ENCODE results near the gene NCKIPSD.

The NCKIPSD gene

DNA sequence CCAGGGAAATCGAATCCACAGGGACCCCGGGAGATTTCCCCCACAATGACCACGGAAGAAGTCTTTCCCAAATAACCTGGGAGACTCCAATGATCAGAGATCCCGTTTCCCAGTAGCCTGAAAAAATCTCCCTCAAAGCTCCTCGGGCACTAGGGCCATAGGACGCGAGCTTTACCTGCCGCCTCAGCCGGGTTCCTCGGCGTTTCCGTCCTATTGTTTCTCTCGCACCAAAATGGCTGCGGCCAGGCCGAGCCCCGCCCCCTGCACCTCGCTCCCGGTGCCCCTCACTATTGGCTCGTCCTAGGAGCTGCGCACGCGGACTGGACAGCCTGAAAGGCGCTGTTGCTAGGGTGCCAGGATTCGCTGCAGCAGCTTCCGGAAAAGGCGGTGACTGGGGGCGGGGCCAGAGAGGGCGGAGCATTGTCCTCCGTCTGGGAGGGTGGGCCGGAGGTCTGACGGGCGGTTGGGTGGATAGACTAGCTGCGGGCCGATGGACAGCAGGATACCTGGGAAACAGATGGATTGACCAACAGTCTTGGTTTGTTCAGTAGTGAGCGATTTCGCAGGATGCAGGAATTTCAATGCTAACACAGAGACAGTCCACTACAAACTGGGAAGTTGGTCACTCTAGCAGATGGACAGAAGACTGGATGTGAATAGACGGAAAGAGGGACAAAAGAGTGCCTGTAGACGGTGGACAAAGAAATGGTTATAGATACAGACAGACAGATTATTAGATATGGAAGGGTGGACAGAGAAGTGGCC lies 31.4 kb upstream of the NCKIPSD start, which contains the start of gene IP6K2:
IP6K2 (minus strand) TSS at position 240 of the 765 bp plus-strand sequence. CDS start 21,930 bp downstream, outside the sequence.
- CTCF ChIA-PET: interaction anchor here (1.2 to 4.4 kb wide), 4 partner anchors 10 to 316 kb away, joined by 3 to 30 read pairs (median 10); no protein-coding TSS in a partner anchor

DNA sequence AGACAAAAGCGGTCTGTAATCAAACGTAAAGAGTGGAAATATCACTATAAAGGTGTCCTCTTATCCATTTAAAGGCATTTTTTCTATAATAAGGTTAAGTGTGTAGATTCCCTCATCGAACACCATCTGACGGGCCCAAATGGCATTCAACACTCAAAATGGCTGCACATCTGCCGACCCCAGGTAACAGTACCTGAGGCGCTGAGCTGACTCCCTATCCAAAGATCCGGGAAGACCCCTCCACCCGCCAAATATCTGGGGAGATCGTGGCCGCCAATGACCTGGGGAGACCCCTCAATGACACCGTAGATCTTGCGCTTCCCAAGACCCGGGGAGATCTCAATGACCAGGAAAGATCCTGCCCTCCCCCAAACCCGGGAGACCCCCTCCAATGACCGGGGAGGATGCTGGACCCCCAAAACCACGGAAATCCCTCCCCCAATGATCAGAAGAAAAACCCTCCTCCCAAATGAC lies 30.8 kb upstream of the NCKIPSD start:
- TF ChIP-seq, protein P1, sequence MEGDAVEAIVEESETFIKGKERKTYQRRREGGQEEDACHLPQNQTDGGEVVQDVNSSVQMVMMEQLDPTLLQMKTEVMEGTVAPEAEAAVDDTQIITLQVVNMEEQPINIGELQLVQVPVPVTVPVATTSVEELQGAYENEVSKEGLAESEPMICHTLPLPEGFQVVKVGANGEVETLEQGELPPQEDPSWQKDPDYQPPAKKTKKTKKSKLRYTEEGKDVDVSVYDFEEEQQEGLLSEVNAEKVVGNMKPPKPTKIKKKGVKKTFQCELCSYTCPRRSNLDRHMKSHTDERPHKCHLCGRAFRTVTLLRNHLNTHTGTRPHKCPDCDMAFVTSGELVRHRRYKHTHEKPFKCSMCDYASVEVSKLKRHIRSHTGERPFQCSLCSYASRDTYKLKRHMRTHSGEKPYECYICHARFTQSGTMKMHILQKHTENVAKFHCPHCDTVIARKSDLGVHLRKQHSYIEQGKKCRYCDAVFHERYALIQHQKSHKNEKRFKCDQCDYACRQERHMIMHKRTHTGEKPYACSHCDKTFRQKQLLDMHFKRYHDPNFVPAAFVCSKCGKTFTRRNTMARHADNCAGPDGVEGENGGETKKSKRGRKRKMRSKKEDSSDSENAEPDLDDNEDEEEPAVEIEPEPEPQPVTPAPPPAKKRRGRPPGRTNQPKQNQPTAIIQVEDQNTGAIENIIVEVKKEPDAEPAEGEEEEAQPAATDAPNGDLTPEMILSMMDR (IDR thresholded peaks at IDR 0.05; ENCODE audit: control extremely low read depth, extremely low read depth, low read depth, missing control alignments): no peak
- POLR2A ChIA-PET: interaction anchor here (0.6 to 1.9 kb wide), 4 partner anchors 8 to 187 kb away, joined by 3 to 6 read pairs (median 3); no protein-coding TSS in a partner anchor
- CTCF ChIA-PET: interaction anchor here (1.0 to 4.4 kb wide), 4 partner anchors 10 to 316 kb away, joined by 3 to 30 read pairs (median 4); no protein-coding TSS in a partner anchor

More for the DNA sequence above, 31.4 kb upstream of the NCKIPSD start, which contains the start of gene IP6K2:
- DNase-seq (ENCODE audit: extremely low spot score): peak; percentile 99
- POLR2A ChIA-PET: interaction anchor here (0.6 to 1.9 kb wide), 4 partner anchors 8 to 186 kb away, joined by 3 to 6 read pairs (median 3); no protein-coding TSS in a partner anchor
- TF ChIP-seq, protein P1 (IDR thresholded peaks at IDR 0.05; ENCODE audit: control extremely low read depth, extremely low read depth, low read depth, missing control alignments): no peak

DNA sequence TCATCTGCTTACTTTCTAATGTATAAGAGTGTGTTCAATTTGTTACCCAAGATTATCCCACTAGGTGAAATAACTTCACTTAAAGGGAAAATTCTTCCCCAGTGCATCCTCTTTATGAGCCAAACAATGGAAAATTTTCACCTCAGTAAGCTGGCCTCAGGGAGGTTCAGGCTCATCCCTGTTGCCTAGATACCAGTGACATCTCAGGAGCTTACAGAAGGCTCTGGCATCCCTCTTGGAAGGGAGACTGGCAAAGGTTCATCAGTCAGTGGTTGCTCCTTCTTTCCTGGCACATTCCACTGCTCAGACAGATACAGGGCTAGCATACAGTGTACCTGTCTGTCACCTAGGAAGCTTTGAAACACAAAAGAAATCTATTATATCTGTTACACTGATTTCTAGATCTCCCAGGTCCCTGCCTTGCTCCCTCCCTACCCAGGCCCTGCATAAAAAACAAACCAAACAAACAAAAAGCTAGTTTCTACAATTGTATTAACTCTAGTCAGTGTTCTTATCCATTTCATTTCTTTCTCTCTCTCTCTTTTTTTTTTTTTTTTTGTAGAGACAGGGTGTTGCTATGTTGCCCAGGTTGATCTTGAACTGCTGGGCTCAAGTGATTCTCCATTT lies 29.6 kb upstream of the NCKIPSD start:
- POLR2A ChIA-PET: interaction anchor here (0.6 kb wide), 1 partner anchor 338 kb away, joined by 7 read pairs; no protein-coding TSS in a partner anchor
- TF ChIP-seq, protein P1 (IDR thresholded peaks at IDR 0.05; ENCODE audit: control extremely low read depth, extremely low read depth, low read depth, missing control alignments): no peak
- no peak for DNase-seq (ENCODE audit: extremely low spot score)
- CTCF ChIA-PET: interaction anchor here (1.0 to 1.3 kb wide), 2 partner anchors 29 to 279 kb away, joined by 4 read pairs; no protein-coding TSS in a partner anchor

More for the DNA sequence above, 30.8 kb upstream of the NCKIPSD start:
- DNase-seq (ENCODE audit: extremely low spot score): no peak

DNA sequence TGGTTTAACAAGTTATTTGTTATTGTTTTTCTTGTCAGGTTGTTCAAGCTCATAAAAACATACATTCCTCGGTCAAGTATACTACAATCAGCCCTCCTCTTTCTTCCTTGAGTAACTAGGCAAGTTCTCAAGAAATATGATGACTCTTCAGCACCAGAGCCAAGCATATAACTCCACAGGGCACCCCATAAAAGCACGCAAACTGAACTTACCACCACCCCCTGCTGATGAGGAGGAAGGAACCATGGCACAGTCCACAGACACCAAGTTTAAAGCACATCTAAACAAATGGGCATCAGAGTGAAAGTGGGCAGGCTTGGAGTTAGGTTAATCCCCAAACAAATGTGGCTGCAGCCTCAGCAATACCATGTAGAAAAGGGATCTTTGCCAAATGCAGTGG lies 26.0 kb upstream of the NCKIPSD start:
- TF ChIP-seq, protein P1 (IDR thresholded peaks at IDR 0.05; ENCODE audit: control extremely low read depth, extremely low read depth, low read depth, missing control alignments): no peak
- DNase-seq (ENCODE audit: extremely low spot score): no peak
- CTCF ChIA-PET: interaction anchor here (1.8 to 6.2 kb wide), 2 partner anchors 16 to 25 kb away, joined by 3 to 29 read pairs; partner anchors contain the start of gene NCKIPSD
- POLR2A ChIA-PET: interaction anchor here (1.0 kb wide), 1 partner anchor 704 kb away, joined by 3 read pairs; no protein-coding TSS in a partner anchor

DNA sequence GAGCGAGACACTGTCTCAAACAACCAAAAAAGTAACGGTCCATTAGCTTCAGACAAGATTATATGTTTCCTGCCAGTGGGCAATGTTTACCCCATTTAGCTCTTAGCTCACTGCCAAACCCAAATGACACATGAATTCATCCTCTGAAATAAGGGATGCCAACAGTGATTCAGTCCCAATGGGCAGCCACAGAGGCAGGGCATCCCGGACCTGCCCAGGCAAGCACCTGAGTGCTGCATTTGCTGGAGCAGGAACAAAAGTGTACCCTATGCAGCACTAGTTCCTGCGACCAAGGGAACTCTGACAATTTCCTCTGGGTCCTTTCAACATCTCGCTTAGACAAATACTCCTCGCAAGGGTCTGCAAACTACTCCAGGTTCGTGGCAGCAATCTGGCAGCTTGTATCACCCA lies 23.3 kb upstream of the NCKIPSD start:
- POLR2A ChIA-PET: interaction anchor here (0.7 to 1.1 kb wide), 2 partner anchors 8 to 449 kb away, joined by 3 to 4 read pairs; partner anchors contain the start of gene IP6K2
- no peak for DNase-seq (ENCODE audit: extremely low spot score)
- CTCF ChIA-PET: interaction anchor here (1.7 to 6.2 kb wide), 3 partner anchors 12 to 31 kb away, joined by 8 to 29 read pairs (median 16); partner anchors contain the start of gene NCKIPSD
- TF ChIP-seq, protein P1 (IDR thresholded peaks at IDR 0.05; ENCODE audit: control extremely low read depth, extremely low read depth, low read depth, missing control alignments): no peak

Data from GM10248 (cell line).